K562 (cell line): ENCODE measurements around the gene GART. TPM values are rescaled to one million over a fixed set of nuclear protein-coding genes. Genes with fewer than 3 reads are reported as not detected.

Experiments used
- CBX1 ChIP-seq: sonication (generic); IDR thresholded peaks from 2 replicates; pipeline ENCODE4 v1.6.1; 2016; ENCODE audit warnings: antibody characterized with exemption, low read depth, mild to moderate bottlenecking
- ETV6 ChIP-seq, 3 experiments: fragments of 150-350 bp in 1 of 3; sonication (generic) in 1 of 3; formaldehyde crosslinking in 1 of 3; IDR thresholded peaks; 2 replicates each; pipeline versions ENCODE4 v1.6.1 to v1.8.0; 2014 to 2022; ENCODE audit warnings: borderline replicate concordance in 2 of 3, low read depth in 2 of 3, antibody characterized with exemption in 1 of 3, low read length in 1 of 3, mild to moderate bottlenecking in 1 of 3, missing genetic modification reagents in 1 of 3
- EZH2 ChIP-seq: IDR thresholded peaks from 2 replicates; pipeline ENCODE4 v1.6.1; 2012; ENCODE audit warnings: low read depth, mild to moderate bottlenecking, inconsistent platforms, low read length, borderline replicate concordance
- FOXJ2 ChIP-seq: fragments of 200-800 bp; sonication (Bioruptor generic); IDR thresholded peaks from 2 replicates; pipeline ENCODE4 v1.6.1; 2016; ENCODE audit warnings: missing genetic modification characterization, missing compliant biosample characterization
- GATA2 ChIP-seq: sonication (generic); formaldehyde crosslinking; IDR thresholded peaks from 2 replicates; pipeline ENCODE4 v1.4.0; 2020; ENCODE audit warnings: mild to moderate bottlenecking, missing genetic modification reagents
- HMG20A ChIP-seq: fragments of 450-650 bp; formaldehyde crosslinking; conservative IDR thresholded peaks from 2 replicates; pipeline ENCODE4 v1.4.0; 2020; ENCODE audit warnings: mild to moderate bottlenecking, mixed read lengths
- HNRNPH1 ChIP-seq: fragments of 200-400 bp; formaldehyde crosslinking; optimal IDR thresholded peaks from 2 replicates; pipeline ENCODE3; 2017; ENCODE audit warnings: low read depth, mild to moderate bottlenecking, low read length, moderate library complexity
- KAT2B ChIP-seq: IDR thresholded peaks from one replicate; pipeline ENCODE4 v1.6.1; 2012; ENCODE audit warnings: low read depth, mild to moderate bottlenecking, control low read depth, inconsistent platforms, low read length, moderate library complexity
- KHSRP ChIP-seq: fragments of 450-650 bp; IDR thresholded peaks from 2 replicates; pipeline ENCODE4 v1.6.1; 2017
- KLF1 ChIP-seq: fragments of 450-650 bp; IDR thresholded peaks from 2 replicates; pipeline ENCODE4 v1.6.1; 2016; ENCODE audit warnings: missing genetic modification characterization, missing compliant biosample characterization
- NFATC3 ChIP-seq: fragments of 450-650 bp; IDR thresholded peaks from 2 replicates; pipeline ENCODE4 v1.6.1; 2017; ENCODE audit warnings: mild to moderate bottlenecking
- NFRKB ChIP-seq: fragments of 450-650 bp; IDR thresholded peaks from 2 replicates; pipeline ENCODE4 v1.6.1; 2016; ENCODE audit warnings: low read depth
- NFXL1 ChIP-seq: fragments of 450-650 bp; formaldehyde crosslinking; IDR thresholded peaks from 2 replicates; pipeline ENCODE4 v1.4.0; 2021; ENCODE audit warnings: mild to moderate bottlenecking
- POLR2AphosphoS5 ChIP-seq: IDR thresholded peaks from 2 replicates; pipeline ENCODE4 v1.6.1; 2011; ENCODE audit warnings: mild to moderate bottlenecking, low read depth, low read length, moderate library complexity; ENCODE audit not compliant: control insufficient read depth, insufficient read depth
- RBM14 ChIP-seq: fragments of 200-400 bp; formaldehyde crosslinking; IDR thresholded peaks from 2 replicates; pipeline ENCODE4 v1.6.1; 2018; ENCODE audit warnings: low read depth, mild to moderate bottlenecking, low read length, moderate library complexity, borderline replicate concordance; ENCODE audit not compliant: insufficient read depth
- RUNX1 ChIP-seq: sonication (generic); IDR thresholded peaks from 2 replicates; pipeline ENCODE4 v1.6.1; 2016; ENCODE audit warnings: antibody characterized with exemption, low read depth
- SMAD4 ChIP-seq: fragments of 250-450 bp; sonication (Bioruptor Pico); conservative IDR thresholded peaks from 2 replicates; pipeline ENCODE4 v1.8.0; 2021; ENCODE audit warnings: inconsistent platforms, mild to moderate bottlenecking, moderate library complexity
- TAF15 ChIP-seq: fragments of 200-400 bp; formaldehyde crosslinking; IDR thresholded peaks from 2 replicates; pipeline ENCODE4 v1.6.1; 2017; ENCODE audit warnings: mild to moderate bottlenecking, low read depth, low read length, moderate library complexity
- TEAD2 ChIP-seq: fragments of 450-650 bp; IDR thresholded peaks from 2 replicates; pipeline ENCODE4 v1.6.1; 2016; ENCODE audit warnings: missing genetic modification characterization, control low read depth, missing compliant biosample characterization
- ZFPM2 ChIP-seq: fragments of 250-450 bp; sonication (Bioruptor Pico); IDR thresholded peaks from 2 replicates; pipeline ENCODE4 v1.5.1; 2022; ENCODE audit warnings: mild to moderate bottlenecking
- ZKSCAN1 ChIP-seq: fragments of 150-350 bp; IDR thresholded peaks from 2 replicates; pipeline ENCODE4 v1.6.1; 2016; ENCODE audit warnings: low read depth, low read length
- ZNF24 ChIP-seq: fragments of 450-650 bp; IDR thresholded peaks from 2 replicates; pipeline ENCODE4 v1.6.1; 2016
- ZNF408 ChIP-seq: fragments of 250-450 bp; sonication (Bioruptor Pico); IDR thresholded peaks from 2 replicates; pipeline ENCODE4 v1.4.0; 2020; ENCODE audit warnings: low read depth, mild to moderate bottlenecking, moderate library complexity
- ZNF589 ChIP-seq: fragments of 200-800 bp; sonication (Bioruptor generic); IDR thresholded peaks from 2 replicates; pipeline ENCODE4 v1.6.1; 2016; ENCODE audit warnings: low read depth, missing genetic modification characterization, missing compliant biosample characterization
- ZNF75A ChIP-seq: fragments of 450-650 bp; formaldehyde crosslinking; IDR thresholded peaks from 2 replicates; pipeline ENCODE4 v1.4.0; 2020; ENCODE audit warnings: mild to moderate bottlenecking
- polyA plus RNA-seq, 8 experiments: library from polyadenylated mRNA; depleted of rRNA in 4 of 8; stranded (reverse) in 5 of 8; unstranded in 3 of 8; fragments of >200 nt; fragmentation: Nextera tagmentation in 2 of 8; fragmentation: Illumina TruSeq in 1 of 8; extraction: Ambion mirVana in 2 of 8; extraction: Trizol in 1 of 8; gene quantifications; 2 replicates each; pipeline versions ENCODE4 v1.2.1 to v1.2.3, GENCODE V29; 2011 to 2014; ENCODE audit warnings: inconsistent platforms in 1 of 8, missing spikeins in 1 of 8
- total RNA-seq, 7 experiments: library from RNA; depleted of rRNA in 6 of 7; stranded (reverse); fragments of >200 nt in 6 of 7; fragmentation: Illumina TruSeq in 2 of 7; extraction: Trizol in 2 of 7; gene quantifications; 2 replicates each; pipeline versions ENCODE4 v1.2.1 to v1.2.3, GENCODE V29; 2011 to 2021; ENCODE audit warnings: low replicate concordance in 1 of 7
- TF ChIP-seq, protein P1 (sequence below), 2 experiments: fragments of 450-650 bp in 1 of 2; IDR thresholded peaks; 2 replicates each; pipeline ENCODE4 v1.6.1; 2011 to 2017; ENCODE audit warnings: low read depth in 2 of 2, antibody characterized with exemption in 1 of 2, borderline replicate concordance in 1 of 2, low read length in 1 of 2, mild to moderate bottlenecking in 1 of 2, mixed read lengths in 1 of 2; ENCODE audit not compliant: control insufficient read depth in 1 of 2

The GART gene
- total and polyA plus RNA-seq, 9 of the 15 experiments (the other 6 are each of a cell fraction or from before 2014, with no cell fraction given): 141 to 429 (median 349) TPM

DNA sequence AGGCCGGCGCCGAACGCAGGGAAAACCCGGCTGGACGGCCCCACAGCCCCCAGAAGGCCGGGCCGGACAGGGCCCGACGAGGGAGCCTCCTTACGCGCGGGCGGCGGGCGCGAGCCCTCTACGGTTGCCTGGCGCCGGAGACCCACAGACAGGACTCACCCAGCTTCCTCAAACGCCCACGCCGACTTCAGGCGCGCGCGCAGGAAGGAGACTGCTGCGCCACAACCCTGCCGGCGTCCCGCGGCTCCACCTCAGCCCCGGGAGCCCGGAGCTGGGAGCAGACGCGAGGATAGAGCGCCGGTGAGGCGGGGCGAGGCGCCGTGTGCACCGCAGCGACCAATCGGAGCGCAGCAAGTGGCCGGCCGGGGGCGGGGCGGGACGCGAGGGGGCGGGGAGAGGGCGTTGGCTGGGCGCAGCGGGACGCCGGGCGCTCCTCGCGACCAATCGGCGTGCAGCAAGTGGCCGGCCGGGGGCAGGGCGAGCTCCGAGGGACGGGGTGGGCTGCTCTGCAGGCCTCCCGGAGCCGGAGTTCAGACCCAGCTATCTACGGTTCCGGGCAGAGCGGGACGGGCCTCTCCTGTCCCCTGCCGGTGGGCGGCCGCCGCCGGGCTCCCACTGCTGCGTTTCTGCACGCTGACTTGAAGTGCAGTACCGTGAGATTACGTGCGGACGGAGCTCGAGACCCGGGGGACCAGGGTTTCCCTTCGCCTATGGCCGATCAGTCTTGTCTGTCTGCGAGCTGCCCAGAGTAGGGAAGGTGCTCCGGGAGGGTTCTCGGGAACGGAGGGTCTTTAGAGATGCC is 62.0 kb downstream of the GART start, which contains the start of gene TMEM50B (continued):
- TF ChIP-seq ZFPM2 (CRISPR knock-in tag) (no peak), CBX1 (no peak; the same call in none of the 2 replicates), ZNF589 (no peak), GATA2 (0 out of 2 replicates have a peak, but pooled peaks have one; percentile 24), HMG20A (CRISPR knock-in tag) (no peak), NFRKB (peak; percentile 70; the same call in 1 of the 2 replicates), EZH2 (no peak), KHSRP (no peak), HNRNPH1 (no peak), ZNF408 (CRISPR knock-in tag) (no peak), ZKSCAN1 (peak; percentile 5; the same call in 1 of the 2 replicates), ZNF75A (CRISPR knock-in tag) (no peak), KAT2B (peak; percentile 50), ZNF24 (peak; percentile 60; the same call in 1 of the 2 replicates), NFATC3 (no peak), RUNX1 (peak; percentile 39; the same call in 1 of the 2 replicates), TAF15 (no peak), ETV6 (IDR thresholded peaks at IDR 0.05; ENCODE audit: borderline replicate concordance in 1 of 2, low read depth in 2 of 2, low read length in 1 of 2) (no peak), ETV6 (CRISPR knock-in tag; IDR thresholded peaks at IDR 0.05; ENCODE audit: borderline replicate concordance) (no peak), TEAD2 (tag) (no peak), SMAD4 (CRISPR knock-in tag) (peak; percentile 91), FOXJ2 (no peak; the same call in 1 of the 2 replicates), POLR2AphosphoS5 (peak; percentile 61), KLF1 (tag) (no peak), RBM14 (no peak), NFXL1 (CRISPR knock-in tag) (no peak)
- TF ChIP-seq, protein P1, sequence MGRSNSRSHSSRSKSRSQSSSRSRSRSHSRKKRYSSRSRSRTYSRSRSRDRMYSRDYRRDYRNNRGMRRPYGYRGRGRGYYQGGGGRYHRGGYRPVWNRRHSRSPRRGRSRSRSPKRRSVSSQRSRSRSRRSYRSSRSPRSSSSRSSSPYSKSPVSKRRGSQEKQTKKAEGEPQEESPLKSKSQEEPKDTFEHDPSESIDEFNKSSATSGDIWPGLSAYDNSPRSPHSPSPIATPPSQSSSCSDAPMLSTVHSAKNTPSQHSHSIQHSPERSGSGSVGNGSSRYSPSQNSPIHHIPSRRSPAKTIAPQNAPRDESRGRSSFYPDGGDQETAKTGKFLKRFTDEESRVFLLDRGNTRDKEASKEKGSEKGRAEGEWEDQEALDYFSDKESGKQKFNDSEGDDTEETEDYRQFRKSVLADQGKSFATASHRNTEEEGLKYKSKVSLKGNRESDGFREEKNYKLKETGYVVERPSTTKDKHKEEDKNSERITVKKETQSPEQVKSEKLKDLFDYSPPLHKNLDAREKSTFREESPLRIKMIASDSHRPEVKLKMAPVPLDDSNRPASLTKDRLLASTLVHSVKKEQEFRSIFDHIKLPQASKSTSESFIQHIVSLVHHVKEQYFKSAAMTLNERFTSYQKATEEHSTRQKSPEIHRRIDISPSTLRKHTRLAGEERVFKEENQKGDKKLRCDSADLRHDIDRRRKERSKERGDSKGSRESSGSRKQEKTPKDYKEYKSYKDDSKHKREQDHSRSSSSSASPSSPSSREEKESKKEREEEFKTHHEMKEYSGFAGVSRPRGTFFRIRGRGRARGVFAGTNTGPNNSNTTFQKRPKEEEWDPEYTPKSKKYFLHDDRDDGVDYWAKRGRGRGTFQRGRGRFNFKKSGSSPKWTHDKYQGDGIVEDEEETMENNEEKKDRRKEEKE (IDR thresholded peaks at IDR 0.05; ENCODE audit: borderline replicate concordance in 1 of 2, control insufficient read depth in 1 of 2, low read depth in 2 of 2, low read length in 1 of 2): 0 out of 4 replicates have a peak, but pooled peaks of 1 of the 2 experiments have one; percentile 64
